D721Med (cell line): ENCODE results near the gene CAPZB.

Experiments used
- DNase-seq: peaks from one replicate; pipeline ENCODE4 v3.0.0; 2011; ENCODE audit warnings: low spot score; ENCODE audit not compliant: insufficient read length
- FAIRE-seq: peaks from 2 replicates; lab custom pipeline; 2011; peaks lifted over from hg19 to GRCh38; lab: Jason Lieb, UNC
- TF ChIP-seq, protein P1 (sequence below): IDR thresholded peaks from 2 replicates; pipeline ENCODE4 v1.5.1; 2012; ENCODE audit warnings: mild to moderate bottlenecking, control low read depth; ENCODE audit not compliant: insufficient read depth; ENCODE audit errors: missing control alignments

Gene CAPZB

DNA sequence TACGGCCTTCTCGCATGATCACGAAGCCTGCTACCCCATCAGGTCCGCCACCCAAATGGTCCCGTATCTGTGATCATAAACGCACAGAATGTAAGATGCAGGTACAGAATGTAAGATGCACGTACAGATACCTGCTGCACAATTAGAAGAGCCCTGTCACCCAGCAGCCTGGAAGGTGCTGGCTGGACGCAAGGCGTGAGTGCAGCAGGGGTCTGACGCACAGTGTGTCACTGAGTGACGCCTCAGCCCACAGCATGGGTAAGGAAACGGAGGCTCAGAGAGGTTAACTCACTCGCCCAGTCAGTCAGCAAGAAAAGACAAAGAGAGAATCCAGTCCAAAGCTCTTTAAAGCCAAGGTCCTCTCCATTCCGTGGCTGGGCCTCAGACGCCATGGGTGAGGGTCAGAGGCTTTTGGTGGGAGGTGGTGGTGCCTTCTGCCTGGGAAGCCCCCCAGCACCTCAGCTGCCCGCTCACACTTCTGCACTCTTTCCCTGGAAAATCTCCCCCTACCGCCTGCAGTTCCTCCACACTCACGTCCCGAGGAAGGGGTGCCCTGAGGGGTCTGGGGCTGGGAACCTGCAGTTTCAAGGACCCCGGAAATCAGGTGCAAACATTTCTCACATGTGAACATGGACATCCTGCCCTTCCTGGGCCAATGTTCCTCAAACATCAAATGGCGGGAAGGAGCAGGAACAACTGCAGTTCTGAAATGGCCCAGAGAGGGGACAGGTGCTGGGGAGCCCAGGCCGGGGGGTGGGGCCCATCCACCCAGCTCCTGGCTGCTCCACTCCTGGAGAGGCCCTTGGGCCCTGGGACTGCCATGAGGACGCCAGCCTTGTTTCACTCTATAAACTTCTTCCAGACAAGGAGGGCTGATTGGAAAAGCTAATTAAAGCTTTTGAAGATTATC lies 113.9 kb downstream of the CAPZB start:
- TF ChIP-seq, protein P1, sequence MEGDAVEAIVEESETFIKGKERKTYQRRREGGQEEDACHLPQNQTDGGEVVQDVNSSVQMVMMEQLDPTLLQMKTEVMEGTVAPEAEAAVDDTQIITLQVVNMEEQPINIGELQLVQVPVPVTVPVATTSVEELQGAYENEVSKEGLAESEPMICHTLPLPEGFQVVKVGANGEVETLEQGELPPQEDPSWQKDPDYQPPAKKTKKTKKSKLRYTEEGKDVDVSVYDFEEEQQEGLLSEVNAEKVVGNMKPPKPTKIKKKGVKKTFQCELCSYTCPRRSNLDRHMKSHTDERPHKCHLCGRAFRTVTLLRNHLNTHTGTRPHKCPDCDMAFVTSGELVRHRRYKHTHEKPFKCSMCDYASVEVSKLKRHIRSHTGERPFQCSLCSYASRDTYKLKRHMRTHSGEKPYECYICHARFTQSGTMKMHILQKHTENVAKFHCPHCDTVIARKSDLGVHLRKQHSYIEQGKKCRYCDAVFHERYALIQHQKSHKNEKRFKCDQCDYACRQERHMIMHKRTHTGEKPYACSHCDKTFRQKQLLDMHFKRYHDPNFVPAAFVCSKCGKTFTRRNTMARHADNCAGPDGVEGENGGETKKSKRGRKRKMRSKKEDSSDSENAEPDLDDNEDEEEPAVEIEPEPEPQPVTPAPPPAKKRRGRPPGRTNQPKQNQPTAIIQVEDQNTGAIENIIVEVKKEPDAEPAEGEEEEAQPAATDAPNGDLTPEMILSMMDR: no peak
- DNase-seq: no peak
- no peak for FAIRE-seq

DNA sequence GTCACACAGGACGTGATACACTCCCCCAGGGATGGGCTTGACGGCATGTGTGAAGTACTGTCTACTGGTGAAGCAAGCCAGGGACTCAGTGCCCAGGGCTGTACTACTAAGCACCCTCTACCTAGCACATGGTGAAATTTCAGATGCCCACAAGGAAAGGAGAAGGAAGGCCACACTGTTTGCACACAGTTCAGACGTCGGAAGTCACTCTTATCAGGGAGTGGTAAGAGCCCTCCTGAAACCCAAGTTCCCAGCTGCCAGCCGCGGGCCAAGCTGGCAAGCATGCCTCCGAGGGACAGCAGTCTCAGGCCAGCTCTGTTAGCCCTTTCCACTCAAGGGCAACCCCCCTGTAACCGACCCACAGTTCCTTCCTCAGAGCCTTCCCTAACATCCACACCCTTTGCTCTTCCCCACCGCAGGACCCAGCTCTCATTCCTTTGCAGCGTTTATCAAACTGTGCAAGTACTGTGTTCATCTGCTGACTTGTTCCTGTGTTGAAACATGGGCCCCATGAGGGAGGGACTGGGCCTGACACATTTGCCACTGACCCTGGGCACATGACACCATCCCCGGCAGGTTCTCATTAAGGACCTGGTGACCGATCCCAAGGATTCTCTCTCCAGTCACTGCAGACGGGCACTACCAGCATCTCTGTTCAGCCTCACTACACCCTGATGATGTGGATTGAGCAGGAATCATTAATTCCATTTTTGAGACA lies 114.7 kb downstream of the CAPZB start:
- DNase-seq (no peak), FAIRE-seq (no peak)
- TF ChIP-seq, protein P1: no peak

DNA sequence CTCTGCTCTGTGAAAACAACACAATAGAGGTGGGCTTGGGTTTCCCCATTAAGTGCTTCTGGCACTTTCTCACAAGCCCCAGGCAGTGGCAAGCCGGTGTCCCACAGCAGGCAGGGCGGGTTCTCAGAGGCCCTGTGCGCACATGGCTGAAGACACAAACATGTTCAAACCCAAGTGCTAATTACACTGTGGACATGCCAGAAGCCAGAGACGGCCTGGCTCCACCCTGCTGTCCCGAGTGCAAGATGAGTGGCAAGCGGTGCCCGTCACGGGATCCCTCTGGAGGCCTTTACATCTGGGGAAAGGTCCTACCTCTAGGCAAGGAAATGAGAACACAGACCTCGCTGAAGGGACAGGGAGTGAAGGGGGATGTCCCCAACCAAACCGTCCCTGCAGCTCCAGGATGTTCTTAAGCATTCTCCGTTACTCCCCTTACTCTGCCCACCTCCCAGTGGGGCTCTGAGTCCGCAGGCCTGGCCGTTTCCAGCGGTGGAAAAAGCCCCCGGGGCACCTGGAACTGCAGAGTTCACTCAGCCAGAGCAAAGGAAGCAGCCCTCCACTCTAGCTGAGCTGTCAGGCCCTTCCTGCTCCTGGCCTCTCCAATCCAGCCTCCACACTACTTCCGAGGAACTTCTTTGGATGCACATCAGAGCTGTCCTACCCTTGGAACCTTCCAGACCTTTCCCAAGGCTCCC lies 115.8 kb downstream of the CAPZB start:
- no peak for FAIRE-seq
- TF ChIP-seq, protein P1: no peak
- DNase-seq: no peak

DNA sequence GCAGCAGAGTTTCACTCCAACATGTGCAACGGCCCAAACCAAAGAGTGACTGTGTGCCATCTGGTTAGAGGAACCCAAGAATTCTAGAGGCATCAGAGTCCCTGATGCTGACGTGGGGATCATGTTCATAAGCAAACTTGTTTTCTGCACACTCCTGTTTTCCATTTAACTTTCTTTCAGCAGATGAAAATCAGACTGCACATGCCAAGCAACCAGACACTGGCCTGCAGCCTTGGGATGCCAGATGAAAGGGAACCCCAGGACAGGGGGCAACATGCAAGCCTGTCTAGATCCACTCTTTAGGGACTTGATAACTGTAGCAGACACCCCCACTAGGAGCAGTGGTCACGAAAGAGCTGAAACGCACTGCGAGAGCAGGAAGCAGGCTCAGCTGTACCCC lies 116.4 kb downstream of the CAPZB start:
- no peak for FAIRE-seq
- TF ChIP-seq, protein P1: no peak
- DNase-seq: no peak

DNA sequence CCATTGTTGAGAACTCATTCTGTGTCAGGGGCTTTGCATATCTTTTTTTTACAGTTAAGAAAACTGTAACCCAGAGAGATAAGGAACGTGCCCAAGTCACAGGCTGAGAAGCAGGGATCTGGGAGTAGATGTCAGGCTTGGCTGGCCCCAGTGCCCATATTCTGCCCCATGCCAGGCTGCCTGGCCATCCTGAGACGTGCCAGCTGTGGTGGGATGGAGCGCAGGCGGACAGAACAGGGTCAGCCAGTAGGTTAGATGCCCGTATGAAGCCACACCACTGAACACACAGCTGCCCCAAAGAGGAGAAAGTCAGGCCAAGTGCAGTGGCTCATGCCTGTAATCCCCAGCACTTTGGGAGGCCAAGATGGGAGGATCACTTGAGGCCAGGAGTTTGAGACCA lies 117.3 kb downstream of the CAPZB start:
- TF ChIP-seq, protein P1: no peak
- no peak for FAIRE-seq

DNA sequence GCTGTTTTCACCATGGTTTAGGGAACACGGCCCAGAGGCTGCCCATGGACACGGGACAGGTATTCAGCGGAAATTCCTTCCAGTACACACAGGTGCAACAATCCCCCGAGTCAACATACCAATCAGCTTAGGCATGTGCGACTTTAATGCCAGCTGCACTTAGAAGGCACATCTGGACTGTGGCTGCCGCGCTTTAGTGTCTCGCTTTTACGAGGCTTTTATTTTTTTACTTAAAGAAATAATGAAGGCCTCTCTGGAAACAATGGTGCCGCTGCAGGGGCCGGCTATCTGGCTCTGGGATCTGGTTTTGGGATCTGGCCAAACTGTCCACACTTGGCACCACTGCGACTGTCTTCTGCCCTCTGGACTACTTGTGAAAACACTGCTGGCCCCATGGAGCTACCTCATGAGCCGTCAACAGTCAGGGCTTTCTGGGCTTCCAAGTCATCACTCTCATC lies 117.7 kb downstream of the CAPZB start:
- DNase-seq: no peak
- TF ChIP-seq, protein P1: no peak
- no peak for FAIRE-seq

More for the DNA sequence above, 117.3 kb downstream of the CAPZB start:
- no peak for DNase-seq
